Measurements from ENCODE around the gene INPP5F.

INPP5F gene

DNA sequence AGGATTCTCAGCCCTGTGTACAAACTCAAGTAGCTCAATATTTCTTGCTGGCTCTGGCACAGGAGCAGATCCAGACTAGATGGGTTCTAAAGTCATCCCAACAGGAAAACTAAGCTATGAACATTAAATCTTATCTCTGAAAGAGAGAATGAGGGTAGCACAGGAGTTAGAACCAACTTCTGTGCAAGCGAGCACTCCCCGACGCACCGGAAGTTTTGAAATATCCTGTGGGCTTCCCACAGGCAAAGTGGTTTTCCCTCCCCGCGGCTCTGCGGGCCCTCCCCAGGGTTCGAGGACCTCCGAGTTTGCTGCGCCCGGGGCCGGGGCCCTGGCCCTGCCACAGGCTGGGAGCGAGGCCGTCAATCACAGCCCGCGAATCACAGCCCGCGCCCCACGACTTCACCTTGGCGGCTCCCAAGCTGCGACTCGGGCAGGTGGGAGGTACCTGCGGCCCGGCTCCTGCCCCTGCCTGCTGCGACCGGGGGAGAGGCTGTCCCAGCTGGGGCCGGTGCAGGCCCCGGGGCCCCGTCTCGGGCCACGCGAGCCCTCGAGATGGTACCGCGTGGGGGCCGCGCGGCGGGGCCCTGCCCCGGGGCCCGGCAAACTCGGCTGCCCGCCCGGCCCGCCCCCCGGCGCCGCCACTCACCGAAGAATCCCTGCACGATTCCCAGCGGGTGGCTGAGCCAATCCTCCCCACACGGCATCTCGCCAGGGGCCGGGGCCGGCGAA lies 146.2 kb downstream of the INPP5F start:
- peak; percentile 27 for ATAC-seq
- TF ChIP-seq SNAI2 (CRISPR knock-in tag; IDR thresholded peaks at IDR 0.05) (no peak), ZFP3 (CRISPR knock-in tag; IDR thresholded peaks at IDR 0.05) (peak; percentile 54; the same call in 1 of the 2 replicates), ARNTL (CRISPR knock-in tag; IDR thresholded peaks at IDR 0.05; ENCODE audit: borderline replicate concordance, low read depth) (no peak), TOX (CRISPR knock-in tag; IDR thresholded peaks at IDR 0.05; ENCODE audit: borderline replicate concordance) (no peak), ZNF70 (CRISPR knock-in tag; IDR thresholded peaks at IDR 0.05) (no peak), ZNF565 (CRISPR knock-in tag; conservative IDR thresholded peaks at IDR 0.05; ENCODE audit: low read depth) (no peak)
- TF ChIP-seq, protein P1, sequence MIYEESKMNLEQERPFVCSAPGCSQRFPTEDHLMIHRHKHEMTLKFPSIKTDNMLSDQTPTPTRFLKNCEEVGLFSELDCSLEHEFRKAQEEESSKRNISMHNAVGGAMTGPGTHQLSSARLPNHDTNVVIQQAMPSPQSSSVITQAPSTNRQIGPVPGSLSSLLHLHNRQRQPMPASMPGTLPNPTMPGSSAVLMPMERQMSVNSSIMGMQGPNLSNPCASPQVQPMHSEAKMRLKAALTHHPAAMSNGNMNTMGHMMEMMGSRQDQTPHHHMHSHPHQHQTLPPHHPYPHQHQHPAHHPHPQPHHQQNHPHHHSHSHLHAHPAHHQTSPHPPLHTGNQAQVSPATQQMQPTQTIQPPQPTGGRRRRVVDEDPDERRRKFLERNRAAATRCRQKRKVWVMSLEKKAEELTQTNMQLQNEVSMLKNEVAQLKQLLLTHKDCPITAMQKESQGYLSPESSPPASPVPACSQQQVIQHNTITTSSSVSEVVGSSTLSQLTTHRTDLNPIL (CRISPR knock-in tag; IDR thresholded peaks at IDR 0.05; ENCODE audit: low read depth) = no peak

DNA sequence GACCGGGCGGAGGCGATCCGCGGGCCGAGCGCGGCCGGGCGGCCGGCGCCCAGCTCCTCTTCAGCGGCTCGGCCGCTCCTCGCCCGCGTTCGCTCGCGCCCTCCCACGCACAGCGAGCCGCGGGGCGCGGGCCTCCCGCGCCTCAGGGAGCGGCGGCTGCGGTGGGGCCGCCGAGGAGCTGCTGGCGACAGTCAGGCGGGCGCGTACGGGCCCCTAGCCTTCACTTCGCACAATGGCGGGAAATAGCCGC lies 146.7 kb downstream of the INPP5F start, which contains the start of gene MCMBP:
Gene MCMBP (minus strand): TSS at position 234 of the 250 bp plus-strand sequence. CDS start 259 bp downstream, outside the sequence.
- TF ChIP-seq TOX (CRISPR knock-in tag; IDR thresholded peaks at IDR 0.05; ENCODE audit: borderline replicate concordance) (no peak), ARNTL (CRISPR knock-in tag; IDR thresholded peaks at IDR 0.05; ENCODE audit: borderline replicate concordance, low read depth) (no peak), SNAI2 (CRISPR knock-in tag; IDR thresholded peaks at IDR 0.05) (no peak), ZNF8 (CRISPR knock-in tag; IDR thresholded peaks at IDR 0.05) (no peak), BACH2 (CRISPR knock-in tag; IDR thresholded peaks at IDR 0.05; ENCODE audit: borderline replicate concordance) (no peak), ZNF70 (CRISPR knock-in tag; IDR thresholded peaks at IDR 0.05) (no peak), OSR1 (CRISPR knock-in tag; IDR thresholded peaks at IDR 0.05) (no peak), CSDC2 (CRISPR knock-in tag; IDR thresholded peaks at IDR 0.05) (no peak), ISL1 (CRISPR knock-in tag; IDR thresholded peaks at IDR 0.05) (no peak), PPARA (CRISPR knock-in tag; IDR thresholded peaks at IDR 0.05; ENCODE audit: borderline replicate concordance) (no peak), TCF4 (CRISPR knock-in tag; IDR thresholded peaks at IDR 0.05; ENCODE audit: borderline replicate concordance) (no peak), RARB (CRISPR knock-in tag; IDR thresholded peaks at IDR 0.05) (no peak), ZNF565 (CRISPR knock-in tag; conservative IDR thresholded peaks at IDR 0.05; ENCODE audit: low read depth) (no peak), GLIS3 (CRISPR knock-in tag; IDR thresholded peaks at IDR 0.05) (no peak)
- TF ChIP-seq, protein P2, sequence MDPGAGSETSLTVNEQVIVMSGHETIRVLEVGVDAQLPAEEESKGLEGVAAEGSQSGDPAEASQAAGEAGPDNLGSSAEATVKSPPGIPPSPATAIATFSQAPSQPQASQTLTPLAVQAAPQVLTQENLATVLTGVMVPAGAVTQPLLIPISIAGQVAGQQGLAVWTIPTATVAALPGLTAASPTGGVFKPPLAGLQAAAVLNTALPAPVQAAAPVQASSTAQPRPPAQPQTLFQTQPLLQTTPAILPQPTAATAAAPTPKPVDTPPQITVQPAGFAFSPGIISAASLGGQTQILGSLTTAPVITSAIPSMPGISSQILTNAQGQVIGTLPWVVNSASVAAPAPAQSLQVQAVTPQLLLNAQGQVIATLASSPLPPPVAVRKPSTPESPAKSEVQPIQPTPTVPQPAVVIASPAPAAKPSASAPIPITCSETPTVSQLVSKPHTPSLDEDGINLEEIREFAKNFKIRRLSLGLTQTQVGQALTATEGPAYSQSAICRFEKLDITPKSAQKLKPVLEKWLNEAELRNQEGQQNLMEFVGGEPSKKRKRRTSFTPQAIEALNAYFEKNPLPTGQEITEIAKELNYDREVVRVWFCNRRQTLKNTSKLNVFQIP (CRISPR knock-in tag; IDR thresholded peaks at IDR 0.05; ENCODE audit: borderline replicate concordance, low read depth) = no peak
- TF ChIP-seq, protein P3, sequence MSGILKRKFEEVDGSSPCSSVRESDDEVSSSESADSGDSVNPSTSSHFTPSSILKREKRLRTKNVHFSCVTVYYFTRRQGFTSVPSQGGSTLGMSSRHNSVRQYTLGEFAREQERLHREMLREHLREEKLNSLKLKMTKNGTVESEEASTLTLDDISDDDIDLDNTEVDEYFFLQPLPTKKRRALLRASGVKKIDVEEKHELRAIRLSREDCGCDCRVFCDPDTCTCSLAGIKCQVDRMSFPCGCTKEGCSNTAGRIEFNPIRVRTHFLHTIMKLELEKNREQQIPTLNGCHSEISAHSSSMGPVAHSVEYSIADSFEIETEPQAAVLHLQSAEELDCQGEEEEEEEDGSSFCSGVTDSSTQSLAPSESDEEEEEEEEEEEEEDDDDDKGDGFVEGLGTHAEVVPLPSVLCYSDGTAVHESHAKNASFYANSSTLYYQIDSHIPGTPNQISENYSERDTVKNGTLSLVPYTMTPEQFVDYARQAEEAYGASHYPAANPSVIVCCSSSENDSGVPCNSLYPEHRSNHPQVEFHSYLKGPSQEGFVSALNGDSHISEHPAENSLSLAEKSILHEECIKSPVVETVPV (CRISPR knock-in tag; IDR thresholded peaks at IDR 0.05) = no peak
- no peak for ATAC-seq

DNA sequence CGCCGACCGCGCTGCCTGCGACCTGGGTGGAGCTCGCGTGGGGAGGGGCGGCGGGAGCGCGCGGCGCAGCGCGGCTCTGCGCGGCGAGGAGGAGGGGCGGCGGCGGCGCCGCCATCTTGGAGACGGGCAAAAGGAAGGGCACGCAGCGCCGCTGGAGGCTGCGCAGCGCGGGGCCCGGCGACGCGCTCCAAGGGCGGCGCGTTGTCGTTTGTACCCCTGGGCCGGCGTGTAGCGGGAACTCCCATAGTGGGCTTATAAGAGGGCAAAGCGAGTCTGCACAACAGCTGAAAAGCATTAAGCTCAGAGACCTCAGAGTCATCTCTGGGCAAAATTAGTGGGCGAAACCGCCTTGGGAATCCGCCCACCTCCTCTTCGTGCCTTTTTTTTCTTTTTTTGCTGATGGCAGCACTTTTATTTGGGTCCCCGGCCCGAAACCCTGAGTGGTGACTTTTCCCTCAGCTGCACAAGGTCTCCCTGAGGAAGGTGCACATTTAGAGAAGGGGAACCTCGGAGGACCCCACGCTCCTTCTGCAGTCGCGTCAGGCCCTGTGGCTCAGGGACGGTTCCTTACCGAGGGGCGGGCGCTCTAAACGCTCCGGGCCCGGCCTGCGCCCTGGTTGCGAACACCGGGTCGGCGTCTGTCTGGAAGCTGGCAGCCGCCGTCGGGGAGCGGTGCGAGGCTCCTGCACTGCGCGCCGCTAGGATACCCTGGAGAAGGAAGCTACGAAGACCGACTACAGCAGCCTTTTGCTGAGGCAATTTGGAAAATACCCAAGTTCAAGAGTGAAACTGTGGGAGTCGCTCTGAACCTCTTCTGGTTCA lies 147.2 kb downstream of the INPP5F start:
- TF ChIP-seq PPARA (CRISPR knock-in tag; IDR thresholded peaks at IDR 0.05; ENCODE audit: borderline replicate concordance) = no peak
- TF ChIP-seq, protein P4, sequence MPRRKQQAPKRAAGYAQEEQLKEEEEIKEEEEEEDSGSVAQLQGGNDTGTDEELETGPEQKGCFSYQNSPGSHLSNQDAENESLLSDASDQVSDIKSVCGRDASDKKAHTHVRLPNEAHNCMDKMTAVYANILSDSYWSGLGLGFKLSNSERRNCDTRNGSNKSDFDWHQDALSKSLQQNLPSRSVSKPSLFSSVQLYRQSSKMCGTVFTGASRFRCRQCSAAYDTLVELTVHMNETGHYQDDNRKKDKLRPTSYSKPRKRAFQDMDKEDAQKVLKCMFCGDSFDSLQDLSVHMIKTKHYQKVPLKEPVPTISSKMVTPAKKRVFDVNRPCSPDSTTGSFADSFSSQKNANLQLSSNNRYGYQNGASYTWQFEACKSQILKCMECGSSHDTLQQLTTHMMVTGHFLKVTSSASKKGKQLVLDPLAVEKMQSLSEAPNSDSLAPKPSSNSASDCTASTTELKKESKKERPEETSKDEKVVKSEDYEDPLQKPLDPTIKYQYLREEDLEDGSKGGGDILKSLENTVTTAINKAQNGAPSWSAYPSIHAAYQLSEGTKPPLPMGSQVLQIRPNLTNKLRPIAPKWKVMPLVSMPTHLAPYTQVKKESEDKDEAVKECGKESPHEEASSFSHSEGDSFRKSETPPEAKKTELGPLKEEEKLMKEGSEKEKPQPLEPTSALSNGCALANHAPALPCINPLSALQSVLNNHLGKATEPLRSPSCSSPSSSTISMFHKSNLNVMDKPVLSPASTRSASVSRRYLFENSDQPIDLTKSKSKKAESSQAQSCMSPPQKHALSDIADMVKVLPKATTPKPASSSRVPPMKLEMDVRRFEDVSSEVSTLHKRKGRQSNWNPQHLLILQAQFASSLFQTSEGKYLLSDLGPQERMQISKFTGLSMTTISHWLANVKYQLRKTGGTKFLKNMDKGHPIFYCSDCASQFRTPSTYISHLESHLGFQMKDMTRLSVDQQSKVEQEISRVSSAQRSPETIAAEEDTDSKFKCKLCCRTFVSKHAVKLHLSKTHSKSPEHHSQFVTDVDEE (CRISPR knock-in tag; IDR thresholded peaks at IDR 0.05) = no peak
- peak; percentile 97 for ATAC-seq

DNA sequence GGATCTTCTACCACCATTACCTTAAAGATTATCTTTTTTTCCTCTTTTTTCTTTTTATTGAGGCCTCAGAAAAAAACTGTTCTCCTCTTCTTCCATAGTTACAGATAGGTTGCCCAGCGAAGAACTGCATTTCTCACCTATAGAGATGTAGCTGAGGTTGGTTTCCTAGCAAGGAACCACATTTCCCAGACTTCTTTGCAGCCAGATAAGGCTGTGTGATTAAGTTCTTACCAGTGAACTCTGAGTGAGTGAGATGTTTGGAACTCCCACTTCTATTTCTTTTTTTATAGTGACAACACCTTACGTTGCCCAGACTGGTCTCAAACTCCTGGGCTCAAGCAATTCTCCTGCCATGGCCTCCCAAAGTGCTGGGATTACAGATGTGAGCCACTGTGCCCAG lies 152.7 kb downstream of the INPP5F start:
- ATAC-seq = no peak
- no peak for TF ChIP-seq ZC3H10 (CRISPR knock-in tag; IDR thresholded peaks at IDR 0.05)
- TF ChIP-seq PPARA (CRISPR knock-in tag; IDR thresholded peaks at IDR 0.05; ENCODE audit: borderline replicate concordance) = no peak
- no peak for TF ChIP-seq ESRRG (CRISPR knock-in tag; IDR thresholded peaks at IDR 0.05)
- TF ChIP-seq, protein P1 (CRISPR knock-in tag; IDR thresholded peaks at IDR 0.05; ENCODE audit: low read depth) = no peak
- TF ChIP-seq BACH2 (CRISPR knock-in tag; IDR thresholded peaks at IDR 0.05; ENCODE audit: borderline replicate concordance) = no peak
- no peak for TF ChIP-seq GLIS3 (CRISPR knock-in tag; IDR thresholded peaks at IDR 0.05)
- TF ChIP-seq, protein P5, sequence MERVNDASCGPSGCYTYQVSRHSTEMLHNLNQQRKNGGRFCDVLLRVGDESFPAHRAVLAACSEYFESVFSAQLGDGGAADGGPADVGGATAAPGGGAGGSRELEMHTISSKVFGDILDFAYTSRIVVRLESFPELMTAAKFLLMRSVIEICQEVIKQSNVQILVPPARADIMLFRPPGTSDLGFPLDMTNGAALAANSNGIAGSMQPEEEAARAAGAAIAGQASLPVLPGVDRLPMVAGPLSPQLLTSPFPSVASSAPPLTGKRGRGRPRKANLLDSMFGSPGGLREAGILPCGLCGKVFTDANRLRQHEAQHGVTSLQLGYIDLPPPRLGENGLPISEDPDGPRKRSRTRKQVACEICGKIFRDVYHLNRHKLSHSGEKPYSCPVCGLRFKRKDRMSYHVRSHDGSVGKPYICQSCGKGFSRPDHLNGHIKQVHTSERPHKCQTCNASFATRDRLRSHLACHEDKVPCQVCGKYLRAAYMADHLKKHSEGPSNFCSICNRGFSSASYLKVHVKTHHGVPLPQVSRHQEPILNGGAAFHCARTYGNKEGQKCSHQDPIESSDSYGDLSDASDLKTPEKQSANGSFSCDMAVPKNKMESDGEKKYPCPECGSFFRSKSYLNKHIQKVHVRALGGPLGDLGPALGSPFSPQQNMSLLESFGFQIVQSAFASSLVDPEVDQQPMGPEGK (CRISPR knock-in tag; IDR thresholded peaks at IDR 0.05; ENCODE audit: borderline replicate concordance) = no peak
- no peak for TF ChIP-seq ZNF565 (CRISPR knock-in tag; conservative IDR thresholded peaks at IDR 0.05; ENCODE audit: low read depth)
- no peak for TF ChIP-seq TCF4 (CRISPR knock-in tag; IDR thresholded peaks at IDR 0.05; ENCODE audit: borderline replicate concordance)
- TF ChIP-seq ZFP30 (CRISPR knock-in tag; IDR thresholded peaks at IDR 0.05) = no peak
- TF ChIP-seq CSDC2 (CRISPR knock-in tag; IDR thresholded peaks at IDR 0.05) = no peak

Measured in SK-N-SH treated with all-trans-retinoic acid at 6 μM for 48 hours (cell line).